Transverse colon (tissue), 3 donors: Measurements from ENCODE around the gene DEF6.

Experiments used
- CTCF ChIP-seq, 5 experiments: fragments of 200-600 bp in 3 of 5; fragments of 450-650 bp in 2 of 5; sonication (generic) in 3 of 5; IDR thresholded peaks; 1 replicate in 2 of 5; 2 replicates in 3 of 5; pipeline ENCODE4 v1.5.1; 2016 to 2017; ENCODE audit warnings: antibody characterized with exemption in 5 of 5, inconsistent platforms in 3 of 5, mild to moderate bottlenecking in 2 of 5, moderate library complexity in 1 of 5
- POLR2A ChIP-seq: fragments of 450-650 bp; IDR thresholded peaks from one replicate; pipeline ENCODE4 v1.6.1; 2016; ENCODE audit warnings: antibody characterized with exemption, mild to moderate bottlenecking, moderate library complexity

GRCh38 chr6:35278708-35279107, 18.9 kb upstream of the DEF6 start:
- no peak for TF ChIP-seq POLR2A
- no peak for TF ChIP-seq CTCF (IDR thresholded peaks at IDR 0.05)
